ENCODE results near the gene ELAPOR2.
"Not testable (repeated sequence)": the region's sequence is repeated elsewhere in the genome, so short reads cannot be mapped to it uniquely, and the experiment has no call there.

The ELAPOR2 gene

DNA sequence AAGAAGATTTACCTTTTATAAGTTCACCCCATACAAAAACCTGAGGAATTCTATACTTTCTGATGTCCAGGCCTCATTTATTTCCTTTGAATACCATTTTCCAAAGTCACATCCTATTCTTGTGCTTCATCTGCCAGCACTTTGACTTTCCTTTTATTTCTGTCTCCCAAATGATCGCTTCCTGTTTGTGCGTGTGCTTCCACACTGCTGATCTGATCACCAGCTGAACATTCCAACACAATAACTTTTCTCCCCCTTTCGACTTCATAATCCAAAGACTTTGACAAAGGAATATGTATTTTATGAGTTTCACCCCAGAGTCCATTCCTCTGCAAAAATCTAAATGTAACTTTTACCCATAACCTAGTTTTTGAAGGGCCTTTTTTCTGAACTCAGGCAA is 3.1 kb downstream of the ELAPOR2 start:
- no peak for DNase-seq (ENCODE audit: low read depth, low spot score)
- no peak overlapping the region for H3K4me3 ChIP-seq (ENCODE audit: low read length)

DNA sequence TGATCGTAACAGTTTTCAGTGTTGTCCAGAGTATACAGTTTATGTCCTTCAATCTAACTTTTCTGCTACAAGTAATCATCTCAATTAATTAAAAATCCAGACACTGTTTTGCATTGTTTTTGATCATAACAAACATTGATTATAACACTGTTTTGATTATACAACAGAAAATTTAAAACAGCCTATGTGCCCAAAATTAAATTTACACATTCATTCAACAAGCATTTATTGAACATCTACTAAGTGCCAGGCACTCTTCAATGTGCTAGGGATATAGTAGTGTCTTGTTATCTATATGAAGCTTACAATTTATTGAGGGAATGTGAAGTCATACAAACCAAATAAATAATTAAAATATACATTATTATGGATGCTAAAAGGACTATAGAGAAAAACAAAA is 10.6 kb downstream of the ELAPOR2 start:
- DNase-seq (ENCODE audit: low read depth, low spot score) = no peak
- H3K4me3 ChIP-seq (ENCODE audit: low read length) = no peak overlapping the region

DNA sequence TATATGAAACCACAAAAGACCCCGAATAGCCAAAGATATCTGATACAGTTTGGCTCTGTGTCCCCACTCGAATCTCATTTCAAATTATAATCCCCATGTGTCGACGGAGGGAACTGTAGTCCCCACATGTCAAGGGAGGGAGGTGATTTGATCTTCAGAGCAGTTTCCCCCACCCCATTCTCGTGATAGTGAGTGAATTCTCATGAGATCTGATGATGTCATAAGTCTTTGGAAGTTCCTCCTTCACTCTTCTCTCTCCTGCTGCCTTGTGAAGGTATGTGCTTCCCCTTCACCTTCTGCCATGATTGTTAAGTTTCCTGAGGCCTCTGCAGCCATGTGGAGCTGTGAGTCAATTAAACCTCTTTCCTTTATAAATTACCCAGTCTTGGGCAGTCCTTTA is 13.0 kb downstream of the ELAPOR2 start:
- DNase-seq (ENCODE audit: low read depth, low spot score) = no peak
- no peak overlapping the region for H3K4me3 ChIP-seq (ENCODE audit: low read length)

DNA sequence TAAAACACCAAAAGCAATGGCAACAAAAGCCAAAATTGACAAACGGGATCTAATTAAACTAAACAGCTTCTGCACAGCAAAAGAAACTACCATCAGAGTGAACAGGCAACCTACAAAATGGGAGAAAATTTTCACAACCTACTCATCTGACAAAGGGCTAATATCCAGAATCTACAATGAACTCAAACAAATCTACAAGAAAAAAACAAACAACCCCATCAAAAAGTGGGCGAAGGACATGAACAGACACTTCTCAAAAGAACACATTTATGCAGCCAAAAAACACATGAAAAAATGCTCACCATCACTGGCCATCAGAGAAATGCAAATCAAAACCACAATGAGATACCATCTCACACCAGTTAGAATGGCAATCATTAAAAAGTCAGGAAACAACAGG is 14.7 kb downstream of the ELAPOR2 start:
- H3K4me3 ChIP-seq (ENCODE audit: low read length) = not testable (repeated sequence)

DNA sequence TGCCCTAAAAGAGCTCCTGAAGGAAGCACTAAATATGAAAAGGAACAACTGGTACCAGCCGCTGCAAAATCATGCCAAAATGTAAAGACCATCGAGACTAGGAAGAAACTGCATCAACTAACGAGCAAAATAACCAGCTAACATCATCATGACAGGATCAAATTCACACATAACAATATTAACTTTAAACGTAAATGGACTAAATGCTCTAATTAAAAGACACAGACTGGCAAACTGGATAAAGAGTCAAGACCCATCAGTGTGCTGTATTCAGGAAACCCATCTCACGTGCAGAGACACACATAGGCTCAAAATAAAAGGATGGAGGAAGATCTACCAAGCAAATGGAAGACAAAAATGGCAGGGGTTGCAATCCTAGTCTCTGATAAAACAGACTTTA is 17.9 kb downstream of the ELAPOR2 start:
- H3K4me3 ChIP-seq (ENCODE audit: low read length); DNase-seq (ENCODE audit: low read depth, low spot score): not testable (repeated sequence)

More for the DNA sequence above, 14.7 kb downstream of the ELAPOR2 start:
- DNase-seq (ENCODE audit: low read depth, low spot score) = not testable (repeated sequence)

DNA sequence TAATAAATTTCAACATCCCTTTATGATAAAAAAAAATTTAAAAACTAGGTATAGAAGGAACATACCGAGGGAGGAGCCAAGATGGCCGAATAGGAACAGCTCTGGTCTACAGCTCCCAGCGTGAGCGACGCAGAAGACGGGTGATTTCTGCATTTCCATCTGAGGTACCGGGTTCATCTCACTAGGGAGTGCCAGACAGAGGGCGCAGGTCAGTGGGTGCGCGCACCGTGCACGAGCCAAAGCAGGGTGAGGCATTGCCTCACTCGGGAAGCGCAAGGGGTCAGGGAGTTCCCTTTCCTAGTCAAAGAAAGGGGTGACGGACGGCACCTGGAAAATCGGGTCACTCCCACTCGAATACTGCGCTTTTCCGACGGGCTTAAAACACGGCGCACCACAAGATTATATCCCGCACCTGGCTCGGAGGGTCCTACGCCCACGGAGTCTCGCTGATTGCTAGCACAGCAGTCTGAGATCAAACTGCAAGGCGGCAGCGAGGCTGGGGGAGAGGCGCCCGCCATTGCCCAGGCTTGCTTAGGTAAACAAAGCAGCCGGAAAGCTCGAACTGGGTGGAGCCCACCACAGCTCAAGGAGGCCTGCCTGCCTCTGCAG is 19.7 kb downstream of the ELAPOR2 start:
- not testable (repeated sequence) for DNase-seq (ENCODE audit: low read depth, low spot score)
- peak overlapping the region; percentile 49 for H3K4me3 ChIP-seq (ENCODE audit: low read length)

DNA sequence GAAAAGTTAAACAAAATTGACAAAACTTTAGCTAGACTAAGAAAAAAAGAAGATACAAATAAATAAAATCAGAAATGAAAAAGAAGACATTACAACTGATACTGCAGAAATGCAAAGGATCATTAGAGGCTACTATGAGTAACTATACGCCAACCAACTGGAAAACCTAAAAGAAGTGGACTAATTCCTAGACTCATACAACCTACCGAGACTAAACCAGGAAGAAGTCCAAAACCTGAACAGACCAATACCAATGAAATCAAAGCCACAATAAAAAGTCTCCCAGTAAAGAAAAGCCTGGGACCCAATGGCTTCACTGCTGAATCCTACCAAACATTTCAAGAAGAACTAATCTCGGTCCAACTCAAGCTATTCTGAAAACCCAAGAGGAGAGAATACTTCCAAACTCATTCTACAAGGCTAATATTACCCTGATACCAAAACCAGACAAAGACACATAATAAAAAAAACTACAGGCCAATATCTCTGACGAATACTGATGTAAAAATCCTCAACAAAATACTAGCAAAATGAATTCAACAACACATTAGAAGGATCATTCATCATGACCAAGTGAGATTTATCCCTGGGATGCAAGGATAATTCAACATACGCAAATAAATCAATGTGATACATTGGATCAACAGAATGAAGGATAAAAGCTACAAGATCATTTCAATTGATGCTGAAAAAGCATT is 20.3 kb downstream of the ELAPOR2 start:
- peak overlapping the region; percentile 49 for H3K4me3 ChIP-seq (ENCODE audit: low read length)
- no peak for DNase-seq (ENCODE audit: low read depth, low spot score)

DNA sequence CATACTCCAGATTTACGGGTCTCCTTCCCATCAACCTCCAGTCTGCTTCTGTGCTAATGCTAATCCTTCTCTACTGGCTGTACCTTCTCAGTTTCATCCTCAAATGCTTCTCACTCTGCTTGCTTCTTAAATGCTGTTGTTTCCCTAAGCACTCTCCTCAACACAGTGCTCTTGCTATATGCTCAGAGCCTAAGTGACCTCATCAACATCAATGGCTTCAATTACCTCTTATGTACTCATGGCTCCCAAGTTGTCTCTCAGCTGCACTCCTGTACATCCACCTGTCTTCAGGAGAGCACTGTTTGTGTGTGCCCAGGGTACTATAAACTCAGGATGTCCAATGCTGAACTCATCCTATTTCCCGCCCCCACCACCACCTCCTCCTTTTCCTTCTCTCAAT is 22.5 kb downstream of the ELAPOR2 start:
- no peak overlapping the region for H3K4me3 ChIP-seq (ENCODE audit: low read length)
- no peak for DNase-seq (ENCODE audit: low read depth, low spot score)

DNA sequence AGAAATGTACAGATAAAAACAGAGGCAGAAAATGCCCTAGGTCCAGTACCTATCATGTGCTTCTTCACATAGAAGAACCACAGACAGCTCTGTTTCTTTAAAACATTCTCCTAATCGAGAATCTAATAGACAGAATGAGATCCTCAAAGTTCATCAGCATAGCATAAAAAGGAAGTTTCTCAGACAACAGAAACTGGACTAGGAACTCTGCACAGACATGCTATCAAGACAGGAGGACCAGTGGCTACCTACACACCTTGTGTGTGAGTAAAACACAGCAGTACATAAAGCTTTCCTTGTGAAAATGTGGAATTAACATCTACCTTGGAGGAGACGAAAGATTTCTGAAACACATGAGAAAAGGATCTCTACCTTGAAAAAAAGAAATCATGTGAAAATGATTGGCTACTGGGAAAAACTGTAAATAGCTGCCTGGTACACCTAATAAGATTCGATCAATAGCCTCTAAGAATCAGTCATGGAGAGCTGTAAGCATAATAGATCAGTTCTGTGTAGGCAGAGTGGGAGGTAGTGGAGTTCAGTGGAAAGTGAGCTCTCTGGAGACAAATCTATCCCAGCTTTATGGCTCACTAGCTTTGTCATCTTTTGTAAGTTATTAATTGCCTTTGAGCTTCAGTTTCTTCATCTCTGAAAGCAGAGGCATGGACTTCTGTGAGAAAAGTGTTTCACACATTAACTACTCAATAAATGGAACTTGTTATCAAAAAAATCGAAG is 26.7 kb downstream of the ELAPOR2 start:
- no peak for DNase-seq (ENCODE audit: low read depth, low spot score)
- H3K4me3 ChIP-seq (ENCODE audit: low read length) = no peak overlapping the region

DNA sequence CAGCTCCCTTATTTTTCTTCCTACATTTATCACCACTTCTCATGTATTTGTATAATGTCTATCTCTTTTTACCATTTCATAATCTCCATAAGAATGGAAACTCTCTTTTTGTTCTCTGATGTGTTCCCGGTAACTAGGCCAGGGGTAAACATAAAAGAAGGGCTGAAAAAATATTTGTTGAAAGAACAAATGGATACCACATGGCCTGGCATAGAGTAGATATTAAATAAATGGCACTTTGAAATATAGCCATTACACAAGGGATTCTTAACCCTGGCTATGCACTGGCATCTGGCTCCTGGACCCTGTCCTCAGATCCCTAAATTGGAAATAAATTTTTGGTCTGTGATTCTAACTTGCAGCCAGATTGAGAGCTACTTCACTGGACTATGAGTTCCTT is 30.4 kb downstream of the ELAPOR2 start:
- H3K4me3 ChIP-seq (ENCODE audit: low read length) = no peak overlapping the region
- DNase-seq (ENCODE audit: low read depth, low spot score) = no peak

DNA sequence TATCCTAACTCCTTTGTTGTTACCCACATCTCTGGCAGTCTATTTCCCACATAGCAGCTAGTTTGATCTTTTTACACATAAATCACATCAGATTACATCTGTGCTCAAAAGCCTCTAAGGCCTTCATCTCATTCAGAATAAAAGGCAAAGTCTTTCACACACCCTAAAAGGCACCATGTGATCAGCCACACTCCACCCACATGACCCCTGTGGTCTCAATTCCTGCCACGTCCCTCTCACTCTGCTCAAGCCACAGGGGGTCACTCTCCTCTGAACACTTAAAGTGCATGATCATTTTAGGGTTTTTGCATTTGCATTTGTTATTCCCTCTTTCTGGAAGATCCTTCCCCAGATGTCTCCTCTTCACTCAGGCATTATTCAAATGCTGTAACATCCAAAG is 30.8 kb downstream of the ELAPOR2 start:
- peak; percentile 52 for DNase-seq (ENCODE audit: low read depth, low spot score)
- no peak overlapping the region for H3K4me3 ChIP-seq (ENCODE audit: low read length)

DNA sequence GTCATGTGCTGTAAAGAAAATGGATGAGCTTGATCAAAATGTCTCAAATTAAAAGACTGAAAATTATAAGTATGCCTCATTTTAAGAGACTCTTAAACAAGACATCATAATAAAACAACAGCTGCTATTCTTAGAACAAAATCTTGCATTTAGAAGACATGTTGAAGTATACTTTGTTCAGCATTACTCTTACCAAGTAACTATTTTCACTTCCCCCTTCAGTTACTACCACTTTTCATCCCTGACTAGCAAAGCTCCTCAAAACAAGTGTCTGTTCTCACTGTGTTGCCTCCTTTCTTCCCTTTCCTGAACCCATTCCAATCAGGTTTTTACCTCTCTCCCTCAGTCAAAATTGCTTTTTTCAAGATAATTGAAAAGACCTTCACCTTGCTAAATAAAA is 31.6 kb downstream of the ELAPOR2 start:
- DNase-seq (ENCODE audit: low read depth, low spot score) = no peak
- no peak overlapping the region for H3K4me3 ChIP-seq (ENCODE audit: low read length)

DNA sequence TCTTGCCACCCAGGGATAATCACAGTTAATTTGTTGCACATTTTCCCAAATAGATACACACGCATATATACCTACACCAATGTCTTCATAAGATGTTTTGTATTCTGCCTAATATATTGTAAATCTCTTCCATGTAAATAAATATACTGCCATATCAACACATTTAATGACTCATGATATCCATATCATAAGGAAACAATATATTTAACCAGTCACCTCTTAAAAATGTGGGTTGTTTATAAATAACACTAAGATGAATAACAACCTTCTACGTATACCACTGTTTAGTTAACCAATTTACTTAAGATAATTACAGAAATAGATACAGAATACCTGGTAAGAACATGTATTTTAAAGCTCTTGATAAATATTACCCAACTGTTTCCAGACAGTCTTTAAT is 38.2 kb downstream of the ELAPOR2 start:
- H3K4me3 ChIP-seq (ENCODE audit: low read length) = no peak overlapping the region
- no peak for DNase-seq (ENCODE audit: low read depth, low spot score)

DNA sequence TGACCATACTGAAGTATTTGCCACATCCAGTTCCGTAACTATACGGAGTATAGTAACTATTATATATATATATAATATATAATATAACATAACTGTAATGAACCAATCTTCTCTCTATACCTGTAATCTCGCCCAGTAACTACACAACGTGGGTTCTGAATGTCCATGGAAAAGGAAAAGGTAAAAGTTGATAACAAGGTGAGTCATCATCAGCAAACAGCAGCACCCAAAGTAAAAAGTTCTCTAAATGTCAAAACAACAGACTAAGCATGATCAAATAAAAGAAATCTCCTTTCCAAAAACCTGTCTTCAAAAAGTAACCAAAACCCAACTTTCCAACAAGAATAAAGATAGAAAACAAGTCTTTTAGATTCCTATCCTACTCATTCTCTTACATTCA is 42.8 kb downstream of the ELAPOR2 start:
- H3K4me3 ChIP-seq (ENCODE audit: low read length) = no peak overlapping the region
- no peak for DNase-seq (ENCODE audit: low read depth, low spot score)

DNA sequence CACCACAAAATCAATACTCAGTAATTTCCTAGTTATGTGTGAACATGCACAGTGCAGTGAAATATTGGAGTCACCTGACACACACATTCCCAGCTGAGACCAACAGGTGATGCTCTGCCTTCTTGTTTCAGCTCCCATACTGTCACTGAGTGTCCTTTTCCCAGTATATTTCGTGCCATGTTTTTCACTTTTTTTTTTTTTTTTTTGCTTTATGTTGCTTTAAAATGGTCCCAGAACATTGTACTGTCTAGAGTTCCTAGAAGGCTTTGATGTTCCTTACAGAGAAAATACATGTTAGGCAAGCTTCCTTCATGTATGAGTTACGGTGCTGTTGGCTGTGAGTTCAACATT is 45.6 kb downstream of the ELAPOR2 start:
- DNase-seq (ENCODE audit: low read depth, low spot score) = no peak
- no peak overlapping the region for H3K4me3 ChIP-seq (ENCODE audit: low read length)

DNA sequence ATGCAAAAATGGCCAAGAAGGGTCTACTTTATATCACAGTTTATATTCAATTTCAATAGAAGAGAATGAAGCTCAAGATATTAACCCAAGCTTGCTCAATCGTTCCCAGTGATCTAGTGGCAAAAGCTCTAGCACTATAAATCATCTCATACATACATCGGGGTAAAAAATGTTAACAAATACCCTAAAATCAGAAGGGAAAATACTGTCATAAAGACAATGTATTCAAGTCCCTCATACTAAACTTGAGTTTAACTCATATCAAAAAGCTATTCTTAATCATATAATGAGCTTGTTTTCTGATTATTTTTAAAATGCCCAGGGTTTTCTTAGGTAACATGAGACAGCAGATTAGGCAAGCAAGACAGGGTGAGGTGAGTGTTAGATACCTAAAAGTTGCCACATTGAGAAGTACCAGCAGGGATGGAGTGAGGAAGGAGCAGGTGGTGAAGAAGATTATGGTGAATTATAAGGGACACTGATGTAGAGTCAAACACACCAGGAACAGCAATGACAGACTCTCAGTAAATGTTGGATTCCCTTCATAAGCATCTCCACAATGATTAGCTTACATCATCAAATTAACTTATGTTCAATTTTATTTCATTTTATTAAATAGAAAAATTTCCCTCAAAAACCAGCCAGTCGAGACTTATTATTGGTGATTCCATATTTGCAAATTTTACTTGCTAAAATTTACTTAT is 46.2 kb downstream of the ELAPOR2 start:
- no peak for DNase-seq (ENCODE audit: low read depth, low spot score)

More for the DNA sequence above, 46.2 kb downstream of the ELAPOR2 start:
- H3K4me3 ChIP-seq (ENCODE audit: low read length) = no peak overlapping the region
